HT-29 (cell line): Measurements from ENCODE around the gene RABGEF1. TPM values are rescaled to one million over a fixed set of nuclear protein-coding genes. Genes with fewer than 3 reads are reported as not detected.
"Not testable (repeated sequence)": the region's sequence is repeated elsewhere in the genome, so short reads cannot be mapped to it uniquely, and the experiment has no call there.

Experiments
- DNase-seq: peaks from one replicate; pipeline ENCODE4 v3.0.0-alpha.2; 2015; ENCODE audit warnings: low spot score
- total RNA-seq: library from RNA; depleted of rRNA; stranded (reverse); fragments of >200 nt; shearing (Covaris generic); gene quantifications from 2 replicates; pipeline ENCODE4 v1.2.3, GENCODE V29; 2014

RABGEF1 gene
- total RNA-seq, 1 experiment from 2014 or later, result 17.1 TPM

DNA sequence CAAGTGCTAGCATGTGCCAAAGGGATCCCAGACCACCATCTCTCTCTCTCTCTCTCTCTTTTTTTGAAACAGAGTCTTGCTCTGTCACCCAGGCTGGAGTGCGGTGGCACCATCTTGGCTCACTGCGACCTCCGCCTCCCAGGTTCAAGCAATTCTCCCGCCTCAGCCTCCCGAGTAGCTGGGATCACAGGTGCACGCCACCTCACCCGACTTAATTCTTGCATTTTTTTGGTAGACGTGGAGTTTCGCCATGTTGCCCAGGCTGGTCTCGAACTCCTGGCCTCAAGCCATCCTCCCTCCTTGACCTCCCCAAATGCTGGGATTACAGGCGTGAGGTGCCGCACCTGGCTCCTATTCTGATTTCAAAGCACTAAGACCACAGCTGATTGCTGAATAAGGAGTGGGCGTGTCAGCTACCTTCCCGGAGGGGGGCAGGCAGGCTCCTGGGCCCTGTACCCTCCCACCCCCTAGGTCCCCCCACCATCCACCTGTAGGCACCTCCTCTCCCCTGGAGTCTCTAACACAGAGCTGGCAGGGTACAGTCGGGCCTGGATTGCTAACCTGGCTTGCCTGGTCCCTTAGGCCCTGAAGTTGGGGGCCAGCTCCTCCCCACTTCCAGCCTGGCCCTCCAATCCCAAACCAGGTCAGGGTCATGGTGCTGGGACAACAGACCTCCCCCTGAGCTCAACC lies 74.8 kb downstream of the RABGEF1 start:
- DNase-seq, result not testable (repeated sequence)

DNA sequence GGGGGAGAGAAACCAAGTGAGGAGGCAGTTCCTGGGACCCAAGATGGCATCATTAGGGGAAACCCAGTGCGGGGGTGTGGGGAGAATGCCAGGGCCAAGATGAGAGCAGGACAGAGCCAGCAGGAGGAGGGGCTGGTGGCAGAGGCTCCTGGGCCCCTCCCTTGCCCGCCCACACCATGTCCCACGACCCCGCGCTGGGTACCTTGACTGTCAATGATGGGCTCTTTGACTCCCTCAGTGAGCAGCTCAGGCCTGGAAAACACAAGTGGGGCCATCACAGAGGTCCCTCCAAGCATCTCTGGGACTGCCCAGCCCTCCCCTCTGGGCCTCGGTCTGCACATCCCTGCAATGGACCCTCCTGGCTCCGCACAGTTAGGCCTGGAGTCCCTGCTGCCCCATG lies 75.4 kb downstream of the RABGEF1 start:
- DNase-seq, result no peak

DNA sequence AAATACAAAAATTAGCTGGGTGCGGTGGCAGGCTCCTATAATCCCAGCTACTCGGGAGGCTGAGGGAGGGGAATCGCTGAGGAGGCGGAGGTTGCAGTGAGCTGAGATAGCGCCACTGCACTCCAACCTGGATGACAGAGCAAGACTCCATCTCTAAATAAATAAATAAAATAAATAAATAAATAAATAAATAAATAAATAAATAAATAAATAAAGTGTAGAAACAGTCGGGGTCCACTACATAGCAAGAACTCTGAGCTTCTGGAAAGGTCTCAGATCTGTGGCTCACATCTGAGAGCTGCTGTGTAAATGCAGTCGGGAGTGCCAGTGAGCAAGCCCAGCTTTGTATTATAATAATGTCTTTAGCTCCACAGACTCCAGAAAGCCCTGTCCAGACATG lies 76.1 kb downstream of the RABGEF1 start:
- not testable (repeated sequence) for DNase-seq

DNA sequence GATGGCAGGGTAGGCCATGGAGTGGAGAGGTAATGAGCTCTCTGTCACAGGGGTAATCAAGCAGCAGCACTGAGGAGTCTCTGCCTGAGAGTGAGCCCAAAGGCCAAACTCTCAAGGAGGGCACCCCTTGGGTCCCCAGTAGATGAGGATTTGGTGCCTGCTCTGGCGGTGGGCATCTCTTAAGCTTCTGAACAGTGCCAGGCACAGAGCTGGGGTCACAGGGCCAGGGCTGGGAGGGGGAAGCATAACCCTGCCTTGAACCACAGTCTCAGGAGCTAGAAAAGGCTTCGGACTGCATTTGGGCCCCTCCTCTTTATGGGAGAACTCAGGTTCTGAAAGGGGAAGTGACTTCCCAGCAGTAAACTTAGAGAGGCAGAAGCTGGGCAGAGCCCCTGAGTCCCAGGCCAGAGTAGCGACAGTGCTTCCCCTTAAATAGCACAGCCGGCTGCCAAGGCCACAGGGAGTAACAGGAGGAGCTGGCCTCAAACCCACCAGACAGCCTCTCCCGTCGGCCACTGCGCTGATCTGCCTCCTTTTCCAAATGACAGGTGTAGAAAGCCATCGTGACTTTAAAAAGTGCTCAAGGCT lies 76.8 kb downstream of the RABGEF1 start:
- DNase-seq, result not testable (repeated sequence)

DNA sequence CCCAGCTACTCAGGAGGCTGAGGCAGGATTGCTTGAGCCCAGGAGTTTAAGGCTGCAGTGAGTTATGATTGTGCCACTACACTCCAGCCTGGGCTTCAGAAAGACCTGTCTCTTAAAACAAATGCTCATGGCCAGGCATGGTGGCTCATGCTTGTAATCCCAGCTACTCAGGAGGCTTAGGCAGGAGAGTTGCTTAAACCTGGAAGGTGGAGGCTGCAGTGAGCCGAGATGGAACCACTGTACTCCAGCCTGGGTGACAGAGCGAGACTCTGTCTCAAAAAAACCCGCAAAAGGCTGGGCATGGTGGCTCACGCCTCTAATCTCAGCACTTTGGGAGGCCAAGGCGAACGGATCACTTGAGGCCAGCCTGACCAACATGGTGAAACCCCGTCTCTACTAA lies 77.4 kb downstream of the RABGEF1 start:
- not testable (repeated sequence) for DNase-seq

DNA sequence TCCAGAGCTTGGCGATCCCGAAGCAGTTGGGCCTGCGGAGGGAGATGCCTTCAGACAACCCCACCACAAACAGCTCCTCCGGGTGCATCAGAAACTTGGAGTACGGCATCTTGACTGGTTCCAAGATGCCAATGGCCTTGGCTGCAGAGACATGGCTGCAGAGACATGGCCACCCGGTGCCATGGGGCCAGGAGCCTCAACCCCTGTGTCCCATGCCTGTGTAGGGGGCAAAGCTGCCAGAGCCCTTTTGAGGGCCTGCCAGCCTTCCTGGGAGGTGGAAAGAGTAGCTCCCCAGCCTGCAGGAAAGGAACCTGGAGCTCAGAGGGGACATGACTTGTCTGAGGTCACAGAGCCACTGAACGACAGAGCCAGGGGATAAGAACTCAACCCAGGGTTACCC lies 83.5 kb downstream of the RABGEF1 start:
- DNase-seq, result no peak

DNA sequence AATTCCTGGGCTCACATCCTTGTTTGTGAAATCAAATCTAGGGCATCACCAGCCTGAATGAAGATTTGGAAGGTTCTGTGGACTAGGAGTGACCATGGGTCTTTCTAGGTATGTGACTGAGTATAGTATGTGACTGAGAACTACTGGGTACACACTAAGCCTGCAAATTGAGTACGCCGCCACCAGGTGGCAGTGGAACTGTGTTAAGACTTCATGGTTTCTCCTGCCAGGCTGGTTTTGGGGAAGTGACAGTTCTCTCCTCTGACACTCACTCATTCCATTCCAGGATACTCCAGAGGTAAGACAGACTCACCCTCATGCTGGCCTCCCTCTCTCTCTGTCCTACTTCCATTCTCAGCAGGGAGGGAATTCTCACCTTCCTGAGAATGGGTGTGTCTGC lies 85.0 kb downstream of the RABGEF1 start:
- peak; percentile 90 for DNase-seq

DNA sequence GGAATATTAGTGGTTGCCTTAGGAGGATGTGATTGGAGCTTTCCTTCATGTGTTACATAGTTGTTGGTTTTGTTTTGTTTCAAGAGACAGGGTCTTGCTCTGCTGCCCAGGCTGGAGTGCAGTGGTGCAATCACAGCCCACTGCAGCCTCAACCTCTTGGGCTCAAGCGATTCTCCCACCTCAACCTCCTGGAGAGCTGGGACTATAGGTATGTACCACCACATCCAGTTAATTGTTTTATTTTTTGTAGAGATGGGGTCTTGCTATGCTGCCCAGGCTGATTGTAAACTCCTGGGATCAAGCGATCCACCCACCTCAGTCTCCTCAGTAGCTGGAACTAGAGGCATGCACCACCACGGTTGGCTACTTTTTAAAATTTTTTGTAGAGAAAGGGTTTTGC lies 86.1 kb downstream of the RABGEF1 start:
- DNase-seq, result no peak

DNA sequence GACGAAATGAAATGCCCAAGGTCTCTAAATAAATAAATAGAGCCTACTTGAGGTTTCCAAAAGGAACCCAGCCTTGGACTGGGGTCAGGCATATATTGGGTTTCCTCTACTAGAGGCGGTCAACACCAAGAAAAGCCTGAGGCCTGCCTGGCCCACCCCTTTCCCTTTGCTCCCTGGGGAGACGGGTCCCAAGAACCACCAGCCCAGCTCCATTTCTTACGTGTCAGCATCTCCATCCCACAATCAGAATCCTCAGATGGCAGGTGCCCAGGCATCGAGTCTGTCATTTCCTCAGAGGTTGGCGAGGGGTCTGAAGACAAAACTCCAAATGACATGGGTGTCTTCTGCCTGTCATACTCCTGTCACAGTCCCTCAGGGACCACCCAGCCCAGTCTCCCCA lies 90.4 kb downstream of the RABGEF1 start:
- DNase-seq, result not testable (repeated sequence)

DNA sequence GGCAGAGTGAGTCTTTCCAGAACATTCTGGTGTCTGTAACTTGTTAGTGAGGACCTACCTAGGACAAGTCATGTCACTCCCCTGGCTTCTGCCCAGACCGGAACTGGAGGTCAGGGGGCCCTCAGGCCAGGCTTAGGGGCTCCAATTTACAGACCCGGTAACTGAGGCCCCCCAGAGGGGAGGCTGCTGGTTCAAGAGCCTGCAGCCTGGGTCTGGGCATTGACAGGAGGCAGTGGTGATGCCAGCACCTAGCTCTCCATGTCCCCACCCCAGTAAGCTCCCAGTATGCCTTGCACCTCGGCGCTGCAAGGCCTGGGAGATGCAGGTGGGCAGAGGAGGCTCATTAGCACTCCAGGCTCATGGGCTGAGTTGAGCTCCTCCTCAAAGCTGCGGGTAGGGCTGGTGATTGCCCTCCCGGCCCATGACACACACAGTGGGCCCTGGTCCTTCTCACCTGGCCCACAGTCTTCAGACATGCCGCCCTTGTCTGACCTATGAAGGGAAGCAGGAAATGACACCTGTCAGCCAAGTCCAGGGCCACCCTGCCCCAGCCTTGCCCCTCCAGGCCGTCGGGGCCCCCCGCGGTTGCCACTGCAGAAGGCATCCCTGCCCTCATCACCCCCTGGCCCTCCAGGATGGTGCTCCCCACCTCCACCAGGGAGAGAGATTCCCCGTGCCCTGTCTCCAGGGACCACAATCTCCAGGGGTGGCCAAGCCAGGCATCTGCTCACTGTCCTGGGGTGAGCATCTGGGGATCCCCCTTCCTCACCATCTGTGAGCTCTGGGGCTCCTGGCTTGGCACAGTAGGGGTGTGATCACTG lies 92.2 kb downstream of the RABGEF1 start:
- no peak for DNase-seq

DNA sequence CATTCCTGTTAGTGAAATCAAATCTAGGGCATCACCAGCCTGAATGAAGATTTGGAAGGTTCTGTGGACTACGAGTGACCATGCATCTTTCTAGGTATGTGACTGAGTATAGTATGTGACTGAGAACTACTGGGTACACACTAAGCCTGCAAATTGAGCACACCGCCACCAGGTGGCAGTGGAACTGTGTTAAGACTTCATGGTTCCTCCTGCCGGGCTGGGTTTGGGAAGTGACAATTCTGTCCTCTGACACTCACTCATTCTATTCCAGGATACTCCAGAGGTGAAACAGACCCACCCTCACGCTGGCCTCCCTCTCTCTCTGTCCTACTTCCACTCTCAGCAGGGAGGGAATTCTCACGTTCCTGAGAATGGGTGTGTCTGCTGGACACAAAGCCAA lies 96.5 kb downstream of the RABGEF1 start:
- DNase-seq, result peak; percentile 97

DNA sequence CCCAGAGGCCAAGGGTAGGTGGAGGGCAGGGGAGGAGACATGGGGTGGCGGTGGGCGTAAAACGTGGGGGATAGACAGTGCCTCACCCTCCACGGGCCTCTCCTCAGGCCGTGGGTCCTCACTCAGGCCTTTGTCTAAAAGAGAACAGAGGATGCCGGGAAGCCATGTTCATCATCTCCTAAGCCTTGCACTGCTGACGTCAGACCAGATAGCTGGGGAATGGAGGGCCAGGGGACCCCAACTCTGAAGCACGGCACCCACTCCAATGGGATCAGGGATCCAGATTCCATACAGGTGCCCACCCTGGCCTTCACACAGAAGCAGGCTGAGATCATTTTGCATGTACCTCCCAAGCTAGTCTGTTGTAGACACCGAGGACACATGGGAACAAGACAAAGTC lies 97.1 kb downstream of the RABGEF1 start:
- DNase-seq, result no peak

DNA sequence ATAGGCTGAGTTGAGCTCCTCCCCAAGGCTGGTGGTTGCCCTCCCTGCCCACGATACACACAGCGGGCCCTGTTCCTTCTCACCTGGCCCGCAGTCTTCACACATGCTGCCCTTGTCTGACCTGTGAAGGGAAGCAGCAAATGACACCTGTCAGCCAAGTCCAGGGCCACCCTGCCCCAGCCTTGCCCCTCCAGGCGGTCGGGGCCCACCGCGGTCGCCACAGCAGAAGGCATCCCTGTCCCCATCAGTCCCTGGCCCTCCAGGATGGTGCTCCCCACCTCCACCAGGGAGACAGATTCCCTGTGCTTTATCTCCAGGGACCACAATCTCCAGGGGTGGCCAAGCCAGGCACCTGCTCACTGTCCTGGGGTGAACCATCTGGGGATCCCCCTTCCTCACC lies 99.3 kb downstream of the RABGEF1 start:
- DNase-seq, result no peak

DNA sequence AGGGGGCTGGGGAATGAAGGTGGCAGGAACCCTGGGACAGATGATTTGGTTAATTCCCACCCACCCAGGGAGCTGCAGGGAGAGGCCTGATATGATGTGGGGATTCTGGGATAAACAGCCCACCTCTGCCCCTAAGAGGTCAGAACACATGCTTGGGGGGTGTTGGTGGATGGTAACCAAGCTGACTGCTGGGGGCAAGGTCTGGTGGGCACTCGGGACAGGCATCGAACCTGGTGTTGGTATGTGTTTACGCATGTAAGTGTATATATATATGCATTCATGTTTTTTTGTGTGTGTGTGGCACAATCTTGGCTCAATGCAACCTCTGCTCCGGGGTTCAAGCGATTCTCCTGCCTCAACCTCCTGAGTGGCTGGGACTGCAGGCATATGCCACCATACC lies 99.8 kb downstream of the RABGEF1 start:
- no peak for DNase-seq

DNA sequence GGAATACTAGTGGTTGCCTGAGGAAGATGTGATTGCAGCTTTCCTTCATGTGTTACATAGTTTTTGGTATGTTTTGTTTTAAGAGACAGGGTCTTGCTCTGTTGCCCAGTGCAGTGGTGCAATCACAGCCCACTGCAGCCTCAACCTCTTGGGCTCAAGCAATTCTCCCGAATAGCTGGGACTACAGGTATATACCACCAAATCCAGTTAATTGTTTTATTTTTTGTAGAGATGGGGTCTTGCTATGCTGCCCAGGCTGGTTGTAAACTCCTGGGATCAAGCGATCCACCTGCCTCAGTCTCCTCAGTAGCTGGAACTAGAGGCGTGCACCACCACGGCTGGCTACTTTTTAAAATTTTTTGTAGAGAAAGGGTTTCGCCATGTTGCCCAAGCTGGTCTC lies 101.4 kb downstream of the RABGEF1 start:
- DNase-seq, result no peak

DNA sequence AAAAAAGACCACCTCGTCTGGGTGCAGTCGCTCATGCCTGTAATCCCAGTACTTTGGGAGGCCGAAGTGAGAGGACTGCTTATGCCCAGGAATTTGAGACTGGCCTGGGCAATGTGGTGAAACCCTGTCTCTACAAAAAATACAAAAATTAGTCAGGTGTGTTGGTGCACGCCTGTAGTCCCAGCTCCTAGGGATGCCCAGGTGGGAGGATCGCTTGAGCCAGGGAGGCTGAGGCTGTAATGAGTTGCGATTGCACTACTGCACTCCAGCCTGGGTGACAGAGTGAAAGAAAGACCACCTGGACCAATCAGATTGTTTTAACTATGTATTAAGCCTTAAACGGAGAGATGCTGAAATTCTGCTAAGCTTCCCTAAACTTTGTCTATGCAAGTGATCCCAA lies 103.0 kb downstream of the RABGEF1 start:
- not testable (repeated sequence) for DNase-seq

DNA sequence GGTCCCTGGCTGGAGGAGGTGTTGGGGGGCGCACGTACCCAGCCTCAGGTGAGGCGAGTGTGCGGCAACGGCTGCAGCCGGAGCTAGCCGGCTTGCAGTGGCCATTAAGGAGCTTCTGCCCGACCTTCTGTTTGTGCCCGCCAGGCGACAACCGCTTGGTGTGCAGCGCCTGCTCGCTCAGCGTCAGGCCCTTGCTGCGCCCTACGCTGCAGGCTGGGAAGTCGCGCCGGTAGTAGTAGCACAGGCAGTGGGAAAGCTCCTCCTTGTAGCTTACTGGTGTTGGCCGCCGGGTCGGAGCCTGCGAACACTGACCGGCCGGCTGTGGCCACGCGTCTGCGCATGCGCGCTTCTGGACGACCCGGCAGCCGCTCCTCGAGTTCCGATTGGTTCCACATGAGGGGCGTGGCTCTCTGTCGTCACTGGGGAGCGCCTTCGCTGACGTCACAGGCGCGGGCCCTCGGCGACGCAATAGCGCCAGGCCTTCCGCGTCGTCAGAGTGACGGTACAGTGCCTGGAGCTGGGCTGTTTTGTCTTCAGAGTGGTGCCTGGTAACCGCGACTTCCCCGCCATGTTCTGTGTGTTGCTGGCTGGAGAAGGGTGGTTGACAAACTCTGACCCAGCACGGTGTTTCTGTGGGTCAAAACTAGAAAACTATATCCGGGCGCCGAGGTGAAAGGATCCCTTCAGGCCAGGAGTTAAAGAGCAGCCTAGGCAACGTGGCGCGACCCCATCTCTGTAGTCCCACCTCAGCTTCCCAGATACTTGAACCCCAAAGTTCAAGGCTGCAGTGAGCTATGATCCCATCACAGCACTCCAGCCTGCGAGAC lies 104.2 kb downstream of the RABGEF1 start:
- DNase-seq, result peak; percentile 100

DNA sequence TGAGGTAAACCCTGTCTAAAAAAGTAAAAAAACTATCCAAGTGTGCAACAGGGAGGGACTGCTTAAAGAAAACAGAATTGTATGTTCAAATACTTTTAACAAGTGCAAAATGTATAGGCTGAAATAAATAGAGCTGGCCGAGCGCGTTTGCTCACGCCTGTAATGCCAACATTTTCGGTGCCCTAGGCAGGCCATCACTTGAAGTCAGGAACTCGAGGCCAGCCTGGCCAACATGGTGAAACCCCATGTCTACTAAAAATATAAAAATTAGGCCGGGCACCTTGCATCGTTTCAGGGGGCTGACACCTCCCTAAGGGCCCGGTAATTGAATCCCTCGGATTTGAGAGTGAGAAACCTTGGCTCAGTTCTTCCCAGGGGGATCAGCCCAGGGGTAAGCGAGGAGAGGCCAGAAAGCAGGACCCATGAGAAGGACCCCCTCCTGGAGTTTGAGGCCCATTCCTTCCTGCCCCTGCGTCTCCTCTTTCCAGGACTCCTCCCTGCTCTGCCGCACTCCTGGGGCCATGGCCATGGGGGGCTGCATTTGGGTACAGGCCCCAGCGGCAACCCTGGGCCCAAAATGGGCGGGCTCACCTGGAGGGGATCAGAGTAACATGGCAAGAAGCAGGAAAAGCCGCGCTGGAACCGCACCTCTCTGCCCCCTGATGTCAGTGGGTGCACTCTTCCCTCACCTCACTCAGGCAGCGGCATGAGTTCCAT lies 105.0 kb downstream of the RABGEF1 start:
- DNase-seq, result no peak

DNA sequence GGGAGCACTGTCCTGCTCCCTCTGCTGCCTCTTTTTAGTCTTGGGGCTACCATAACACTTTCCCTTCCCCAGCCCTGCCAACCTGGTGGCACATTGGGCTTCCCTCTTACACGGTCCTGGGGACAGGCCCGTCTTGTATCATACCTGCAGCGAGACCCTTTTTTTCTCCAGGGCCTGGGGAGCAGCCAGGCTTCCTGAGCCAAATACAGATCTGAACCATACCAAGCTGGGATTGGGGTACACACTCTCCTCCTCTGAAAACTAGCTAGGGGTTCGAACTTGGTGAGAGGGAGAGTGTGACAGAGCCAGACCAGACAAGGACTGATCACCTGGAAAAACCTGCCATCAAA lies 105.5 kb downstream of the RABGEF1 start:
- not testable (repeated sequence) for DNase-seq

DNA sequence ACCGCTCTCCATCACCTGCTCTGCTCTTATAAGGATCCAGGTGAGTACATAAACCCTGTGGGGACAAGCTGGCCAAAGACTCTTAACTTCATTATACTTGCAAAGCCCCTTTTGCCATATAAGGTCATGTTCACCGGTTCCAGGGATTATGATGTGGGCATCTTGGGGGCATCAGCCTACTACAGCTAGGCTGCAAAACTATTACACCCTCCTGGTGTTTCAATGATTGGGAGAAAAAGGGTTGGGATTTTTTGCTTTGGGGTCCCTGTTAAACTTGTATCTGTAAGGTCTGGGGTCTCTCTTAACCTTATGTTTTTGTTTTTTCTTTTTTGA lies 107.0 kb downstream of the RABGEF1 start:
- DNase-seq, result not testable (repeated sequence)
